GM12872 (cell line): ENCODE data around the gene PEPD.

ENCODE experiments used
- CTCF ChIP-seq: IDR thresholded peaks from 3 replicates; pipeline ENCODE4 v1.5.1; 2011; ENCODE audit warnings: low read depth, mild to moderate bottlenecking, low read length, moderate library complexity; ENCODE audit not compliant: insufficient read depth

Gene PEPD

GRCh38 chr19:33463199-33463598, 58.4 kb downstream of the PEPD start:
- no peak for TF ChIP-seq CTCF

- no peak for TF ChIP-seq CTCF
These were observed 59.3 kb downstream of the PEPD start for GRCh38 chr19:33462112-33462791.

GRCh38 chr19:33461256-33462111, 60.1 kb downstream of the PEPD start:
- no peak for TF ChIP-seq CTCF

- no peak for TF ChIP-seq CTCF
These were observed 61.2 kb downstream of the PEPD start for GRCh38 chr19:33460221-33460908.

GRCh38 chr19:33459222-33460090, 62.1 kb downstream of the PEPD start:
- TF ChIP-seq CTCF, result no peak

- TF ChIP-seq CTCF, result no peak
These were observed 62.8 kb downstream of the PEPD start for GRCh38 chr19:33458807-33459206.
